ENCODE data around the gene MSI2. TPM values are rescaled to one million over a fixed set of nuclear protein-coding genes. Genes with fewer than 3 reads are reported as not detected.

Gene MSI2
- total and polyA plus RNA-seq, 9 of the 15 experiments (the other 6 are each of a cell fraction or from before 2014, with no cell fraction given), result 4.6 to 61.8 (median 42.4) TPM

- TF ChIP-seq PBX2 (CRISPR knock-in tag; IDR thresholded peaks at IDR 0.05; ENCODE audit: low read depth) (no peak), PBX2 (tag; conservative IDR thresholded peaks at IDR 0.05; ENCODE audit: low read depth) (no peak; the same call in 1 of the 2 replicates), AFF4 (CRISPR knock-in tag; IDR thresholded peaks at IDR 0.05) (no peak), KDM5B (IDR thresholded peaks at IDR 0.05; ENCODE audit: insufficient replicate concordance, low read depth, low read length) (no peak), USF2 (CRISPR knock-in tag; IDR thresholded peaks at IDR 0.05) (no peak), PCBP1 (IDR thresholded peaks at IDR 0.05; ENCODE audit: low read depth, low read length, poor library complexity, severe bottlenecking) (no peak), ZNF76 (CRISPR knock-in tag; IDR thresholded peaks at IDR 0.05; ENCODE audit: borderline replicate concordance) (no peak), KLF13 (tag; IDR thresholded peaks at IDR 0.05; ENCODE audit: borderline replicate concordance, low read depth) (no peak), CREB3 (tag; conservative IDR thresholded peaks at IDR 0.05; ENCODE audit: low read depth) (no peak), ZNF551 (CRISPR knock-in tag; IDR thresholded peaks at IDR 0.05) (no peak), TBL1XR1 (IDR thresholded peaks at IDR 0.05; ENCODE audit: low read length in 2 of 2) (peak; percentile 72 to 80; a peak in 3 of 4 replicates), MXI1 (IDR thresholded peaks at IDR 0.05; ENCODE audit: low read depth, low read length) (no peak), MTA3 (IDR thresholded peaks at IDR 0.05; ENCODE audit: borderline replicate concordance) (no peak), BHLHE40 (IDR thresholded peaks at IDR 0.05; ENCODE audit: low read length) (peak; percentile 43; the same call in 1 of the 2 replicates), ASH1L (IDR thresholded peaks at IDR 0.05; ENCODE audit: borderline replicate concordance, low read depth, partially characterized antibody) (no peak), ATF1 (CRISPR knock-in tag; IDR thresholded peaks at IDR 0.05) (no peak), ATF1 (tag; IDR thresholded peaks at IDR 0.05) (no peak), ZNF24 (IDR thresholded peaks at IDR 0.05) (no peak), FOXA3 (CRISPR knock-in tag; conservative IDR thresholded peaks at IDR 0.05 in 1 of 2, IDR thresholded peaks at IDR 0.05 in 1 of 2) (no peak), RFX7 (CRISPR knock-in tag; IDR thresholded peaks at IDR 0.05) (no peak)
Observed at GRCh38 chr17:57342963-57343589, 86.8 kb downstream of the MSI2 start (continued).

Data from K562 (cell line).